HepG2 (cell line): ENCODE data around the gene CD68. TPM values are rescaled to one million over a fixed set of nuclear protein-coding genes. Genes with fewer than 3 reads are reported as not detected.

Experiments
- AKAP8 ChIP-seq: sonication (generic); formaldehyde crosslinking; IDR thresholded peaks from 2 replicates; pipeline ENCODE4 v1.5.1; 2020; ENCODE audit warnings: mild to moderate bottlenecking, missing genetic modification reagents
- ATF7 ChIP-seq, 2 experiments: fragments of 450-650 bp in 1 of 2; sonication (generic) in 1 of 2; formaldehyde crosslinking in 1 of 2; IDR thresholded peaks; 2 replicates each; pipeline versions ENCODE4 v1.4.0 to v1.6.1; 2016 to 2020; ENCODE audit warnings: antibody characterized with exemption in 1 of 2, mild to moderate bottlenecking in 1 of 2, missing genetic modification reagents in 1 of 2
- CBX5 ChIP-seq: sonication (generic); formaldehyde crosslinking; IDR thresholded peaks from 2 replicates; pipeline ENCODE4 v1.4.0; 2020; ENCODE audit warnings: missing genetic modification reagents, borderline replicate concordance
- CHD2 ChIP-seq: IDR thresholded peaks from 2 replicates; pipeline ENCODE4 v1.6.1; 2011; ENCODE audit warnings: low read depth, low read length, improper control_type of control experiment
- DMAP1 ChIP-seq: IDR thresholded peaks from 2 replicates; pipeline ENCODE4 v1.6.1; 2016
- DRAP1 ChIP-seq: IDR thresholded peaks from 2 replicates; pipeline ENCODE4 v1.6.1; 2016; ENCODE audit warnings: missing genetic modification reagents, missing compliant biosample characterization
- E2F1 ChIP-seq: sonication (generic); formaldehyde crosslinking; IDR thresholded peaks from 2 replicates; pipeline ENCODE4 v1.5.0; 2020; ENCODE audit warnings: missing genetic modification reagents
- GMEB2 ChIP-seq: IDR thresholded peaks from 2 replicates; pipeline ENCODE4 v1.6.1; 2016; ENCODE audit warnings: missing biosample characterization, missing genetic modification reagents, low read depth
- GRHL1 ChIP-seq: sonication (generic); formaldehyde crosslinking; conservative IDR thresholded peaks from 2 replicates; pipeline ENCODE4 v1.8.0; 2022; ENCODE audit warnings: missing genetic modification reagents
- KDM5B ChIP-seq: sonication (generic); formaldehyde crosslinking; IDR thresholded peaks from 2 replicates; pipeline ENCODE4 v1.4.0; 2020; ENCODE audit warnings: missing genetic modification reagents, mild to moderate bottlenecking, borderline replicate concordance
- KLF6 ChIP-seq: IDR thresholded peaks from 2 replicates; pipeline ENCODE4 v1.8.0; 2016; ENCODE audit warnings: missing biosample characterization, missing genetic modification reagents
- MAX ChIP-seq: IDR thresholded peaks from 2 replicates; pipeline ENCODE4 v1.6.1; 2012; ENCODE audit warnings: inconsistent platforms
- MYC ChIP-seq: sonication (generic); formaldehyde crosslinking; IDR thresholded peaks from 2 replicates; pipeline ENCODE4 v1.9.0; 2021; ENCODE audit warnings: missing genetic modification reagents, borderline replicate concordance
- PHB2 ChIP-seq: fragments of 450-650 bp; IDR thresholded peaks from 2 replicates; pipeline ENCODE4 v1.6.1; 2018; ENCODE audit not compliant: partially characterized antibody
- RFX3 ChIP-seq: IDR thresholded peaks from 2 replicates; pipeline ENCODE4 v1.6.1; 2016; ENCODE audit warnings: missing biosample characterization, missing genetic modification reagents
- RNF2 ChIP-seq: fragments of 450-650 bp; conservative IDR thresholded peaks from 2 replicates; pipeline ENCODE4 v1.6.1; 2016; ENCODE audit warnings: low read depth
- SALL1 ChIP-seq: sonication (generic); formaldehyde crosslinking; IDR thresholded peaks from 2 replicates; pipeline ENCODE4 v1.8.0; 2022; ENCODE audit warnings: mild to moderate bottlenecking, missing genetic modification reagents
- SNRNP70 ChIP-seq: fragments of 200-400 bp; formaldehyde crosslinking; IDR thresholded peaks from 2 replicates; pipeline ENCODE4 v1.6.1; 2017; ENCODE audit warnings: mild to moderate bottlenecking, low read depth, low read length, moderate library complexity
- TEAD3 ChIP-seq: optimal IDR thresholded peaks from 2 replicates; pipeline ENCODE3; 2016; ENCODE audit warnings: borderline replicate concordance
- ZMYM4 ChIP-seq: sonication (generic); formaldehyde crosslinking; IDR thresholded peaks from 2 replicates; pipeline ENCODE4 v1.8.1; 2023; ENCODE audit warnings: mild to moderate bottlenecking, missing genetic modification reagents
- ZNF367 ChIP-seq: sonication (generic); formaldehyde crosslinking; IDR thresholded peaks from 2 replicates; pipeline ENCODE4 v1.4.0; 2020; ENCODE audit warnings: missing genetic modification reagents, borderline replicate concordance
- ZNF660 ChIP-seq: sonication (generic); formaldehyde crosslinking; IDR thresholded peaks from 2 replicates; pipeline ENCODE4 v1.5.1; 2020; ENCODE audit warnings: mild to moderate bottlenecking, low read depth, missing genetic modification reagents, borderline replicate concordance
- ZNF790 ChIP-seq: sonication (generic); formaldehyde crosslinking; IDR thresholded peaks from 2 replicates; pipeline ENCODE4 v1.8.0; 2022; ENCODE audit warnings: missing genetic modification reagents, mild to moderate bottlenecking, borderline replicate concordance
- ZNF883 ChIP-seq: sonication (generic); formaldehyde crosslinking; IDR thresholded peaks from 2 replicates; pipeline ENCODE4 v1.5.1; 2020; ENCODE audit warnings: mild to moderate bottlenecking, missing genetic modification reagents; ENCODE audit errors: not compliant biosample characterization
- ZUFSP ChIP-seq: sonication (generic); formaldehyde crosslinking; IDR thresholded peaks from 2 replicates; pipeline ENCODE4 v1.9.0; 2021; ENCODE audit warnings: missing genetic modification reagents, mild to moderate bottlenecking, borderline replicate concordance
- polyA plus RNA-seq, 8 experiments: library from polyadenylated mRNA; depleted of rRNA in 3 of 8; stranded (reverse) in 7 of 8; unstranded in 1 of 8; fragments of >200 nt; fragmentation: Illumina TruSeq in 4 of 8; extraction: Trizol in 4 of 8; gene quantifications; 2 replicates each; pipeline versions ENCODE4 v1.2.1 to v1.2.3, GENCODE V29; 2011 to 2016; ENCODE audit warnings: low read depth in 4 of 8, missing spikeins in 1 of 8, mixed read lengths in 1 of 8; ENCODE audit not compliant: insufficient read depth in 1 of 8
- total RNA-seq, 5 experiments: library from RNA; depleted of rRNA; stranded (reverse); fragments of >200 nt; fragmentation: Illumina TruSeq; extraction: Trizol; gene quantifications; 2 replicates each; pipeline ENCODE4 v1.2.3, GENCODE V29; 2016; ENCODE audit warnings: low read depth in 1 of 5

Gene CD68
- total and polyA plus RNA-seq, 2 of the 13 experiments (the other 11 are each of a cell fraction or from before 2014, with no cell fraction given) = 10.3 to 104 TPM

- no peak for TF ChIP-seq RNF2
- no peak; the same call in 1 of the 2 replicates for TF ChIP-seq DMAP1
- TF ChIP-seq ZUFSP (CRISPR knock-in tag) = no peak
- TF ChIP-seq MAX = peak; percentile 27
- TF ChIP-seq KDM5B = peak; percentile 90
- TF ChIP-seq RFX3 = no peak
- TF ChIP-seq SALL1 (CRISPR knock-in tag) = no peak
- TF ChIP-seq SNRNP70 = no peak
- TF ChIP-seq E2F1 (CRISPR knock-in tag) = no peak
- TF ChIP-seq ZMYM4 (CRISPR knock-in tag) = peak; percentile 41; the same call in 1 of the 2 replicates
- no peak for TF ChIP-seq TEAD3 (CRISPR knock-in tag)
- TF ChIP-seq ZNF883 (CRISPR knock-in tag) = no peak
- TF ChIP-seq GMEB2 (CRISPR knock-in tag) = no peak
- no peak for TF ChIP-seq ZNF367 (CRISPR knock-in tag)
- TF ChIP-seq PHB2 = no peak
- TF ChIP-seq DRAP1 = no peak
- TF ChIP-seq GRHL1 = no peak
- TF ChIP-seq MYC = no peak
- no peak for TF ChIP-seq ZNF660 (CRISPR knock-in tag)
- no peak for TF ChIP-seq ZNF790 (CRISPR knock-in tag)
- no peak; the same call in 1 of the 2 replicates for TF ChIP-seq AKAP8
- TF ChIP-seq ATF7 (IDR thresholded peaks at IDR 0.05) = no peak
- no peak for TF ChIP-seq ATF7 (CRISPR knock-in tag; IDR thresholded peaks at IDR 0.05)
- TF ChIP-seq CBX5 (CRISPR knock-in tag) = no peak
- TF ChIP-seq CHD2 = no peak
- no peak; the same call in 1 of the 2 replicates for TF ChIP-seq KLF6 (CRISPR knock-in tag)
Measured at GRCh38 chr17:7561028-7561575, 18.3 kb upstream of the CD68 start (continued).
